ENCODE results near the gene TBC1D23.
"Not testable (repeated sequence)": the region's sequence is repeated elsewhere in the genome, so short reads cannot be mapped to it uniquely, and the experiment has no call there.

TBC1D23 gene

GRCh38 chr3:100351770-100352169 lies 91.0 kb downstream of the TBC1D23 start:
- not testable (repeated sequence) for DNase-seq (ENCODE audit: low read depth in 2 of 2)

- DNase-seq (ENCODE audit: low read depth in 2 of 2): no peak
These were observed 91.8 kb downstream of the TBC1D23 start for GRCh38 chr3:100352296-100353231.

- no peak for DNase-seq (ENCODE audit: low read depth in 2 of 2)
These were observed 94.1 kb downstream of the TBC1D23 start for GRCh38 chr3:100354850-100355249.

- DNase-seq (ENCODE audit: low read depth in 2 of 2): no peak
These were observed 97.6 kb downstream of the TBC1D23 start for GRCh38 chr3:100358413-100358812.

GRCh38 chr3:100359035-100359434 lies 98.2 kb downstream of the TBC1D23 start:
- DNase-seq (ENCODE audit: low read depth in 2 of 2): no peak

GRCh38 chr3:100360757-100361496 lies 100.1 kb downstream of the TBC1D23 start:
- DNase-seq (ENCODE audit: low read depth in 2 of 2): no peak

- no peak for DNase-seq (ENCODE audit: low read depth in 2 of 2)
These were observed 101.1 kb downstream of the TBC1D23 start for GRCh38 chr3:100361897-100362296.

GRCh38 chr3:100364421-100364820 lies 103.6 kb downstream of the TBC1D23 start:
- no peak for DNase-seq (ENCODE audit: low read depth in 2 of 2)

- no peak for DNase-seq (ENCODE audit: low read depth in 2 of 2)
These were observed 105.6 kb downstream of the TBC1D23 start for GRCh38 chr3:100366424-100366823.

GRCh38 chr3:100368441-100368840 lies 107.6 kb downstream of the TBC1D23 start:
- DNase-seq (ENCODE audit: low read depth in 2 of 2): no peak

- DNase-seq (ENCODE audit: low read depth in 2 of 2): no peak
These were observed 110.0 kb downstream of the TBC1D23 start for GRCh38 chr3:100370756-100371155.

- DNase-seq (ENCODE audit: low read depth in 2 of 2): no peak
These were observed 113.7 kb downstream of the TBC1D23 start for GRCh38 chr3:100374521-100374920.
